OCI-LY1 (cell line): ENCODE data around the gene ABCC3.

Experiments
- H2AFZ ChIP-seq: fragments of 200-600 bp; sonication (generic), shearing (Covaris generic); 2 replicates; pipeline ENCODE4 v1.6.0; 2014; ENCODE audit warnings: antibody characterized with exemption, mild to moderate bottlenecking, low read length
- H3F3A ChIP-seq: fragments of 200-600 bp; sonication (generic), shearing (Covaris generic); 2 replicates; pipeline ENCODE4 v1.6.0; 2014; ENCODE audit warnings: mild to moderate bottlenecking, antibody characterized with exemption, low read length, moderate library complexity; ENCODE audit not compliant: insufficient read depth
- H3K27ac ChIP-seq: fragments of 200-600 bp; sonication (generic); 2 replicates; pipeline ENCODE4 v1.5.1; 2014; ENCODE audit warnings: low read length, mixed run types, mild to moderate bottlenecking, low read depth; ENCODE audit not compliant: poor library complexity, severe bottlenecking
- H3K27me3 ChIP-seq: fragments of 200-600 bp; sonication (generic); 2 replicates; pipeline ENCODE4 v1.6.0; 2014; ENCODE audit warnings: antibody characterized with exemption, mild to moderate bottlenecking, low read length, moderate library complexity; ENCODE audit not compliant: insufficient read depth
- H3K36me3 ChIP-seq: fragments of 200-600 bp; sonication (generic); 2 replicates; pipeline ENCODE4 v1.6.1; 2014; ENCODE audit warnings: mild to moderate bottlenecking, antibody characterized with exemption, low read length, moderate library complexity, mixed read lengths; ENCODE audit not compliant: insufficient read depth
- H3K4me1 ChIP-seq: fragments of 200-600 bp; sonication (generic); 2 replicates; pipeline ENCODE4 v1.5.1; 2014; ENCODE audit warnings: mild to moderate bottlenecking, low read length, moderate library complexity; ENCODE audit not compliant: insufficient read depth, severe bottlenecking
- H3K4me2 ChIP-seq: fragments of 200-600 bp; sonication (generic), shearing (Covaris generic); 2 replicates; pipeline ENCODE4 v1.6.1; 2014; ENCODE audit warnings: low read length
- H3K4me3 ChIP-seq: fragments of 200-600 bp; sonication (generic); 2 replicates; pipeline ENCODE4 v1.5.1; 2014; ENCODE audit warnings: low read length, low read depth, mild to moderate bottlenecking, mixed read lengths; ENCODE audit not compliant: poor library complexity, severe bottlenecking
- H3K79me2 ChIP-seq: fragments of 200-600 bp; shearing (Covaris generic); 2 replicates; pipeline ENCODE4 v1.6.1; 2016; ENCODE audit warnings: mixed run types, low read length, mixed read lengths; ENCODE audit not compliant: insufficient read depth
- H3K9ac ChIP-seq: fragments of 200-600 bp; sonication (generic), shearing (Covaris generic); 2 replicates; pipeline ENCODE4 v1.6.1; 2014; ENCODE audit warnings: mild to moderate bottlenecking, low read length, mixed read lengths
- H3K9me2 ChIP-seq: fragments of 200-600 bp; sonication (generic), shearing (Covaris generic); 2 replicates; pipeline ENCODE4 v1.6.1; 2014; ENCODE audit warnings: low read depth, mild to moderate bottlenecking, low read length, mixed read lengths
- H3K9me3 ChIP-seq: fragments of 200-600 bp; shearing (Covaris generic); 2 replicates; pipeline ENCODE4 v1.6.1; 2014; ENCODE audit warnings: low read length, mixed read lengths
- H4K20me1 ChIP-seq: fragments of 200-600 bp; sonication (generic), shearing (Covaris generic); 2 replicates; pipeline ENCODE4 v1.6.0; 2016; ENCODE audit warnings: mild to moderate bottlenecking, low read length; ENCODE audit not compliant: insufficient read depth
- EZH2 ChIP-seq: fragments of 200-600 bp; sonication (generic), shearing (Covaris generic); IDR thresholded peaks from 2 replicates; pipeline ENCODE4 v1.8.0; 2017; ENCODE audit warnings: borderline replicate concordance, mixed run types, mild to moderate bottlenecking, antibody characterized with exemption, low read length, moderate library complexity, mixed read lengths
- TF ChIP-seq, protein P1 (sequence below): fragments of 200-600 bp; sonication (generic), shearing (Covaris generic); IDR thresholded peaks from 2 replicates; pipeline ENCODE4 v1.5.1; 2017; ENCODE audit warnings: mild to moderate bottlenecking, antibody characterized with exemption, low read length, moderate library complexity, mixed read lengths

ABCC3 gene

GRCh38 chr17:50681263-50682200 lies 46.9 kb downstream of the ABCC3 start:
- no peak overlapping the region for H3K4me2 ChIP-seq

GRCh38 chr17:50682441-50682840 lies 47.8 kb downstream of the ABCC3 start:
- H2AFZ ChIP-seq = no peak overlapping the region
- H3K27ac ChIP-seq = no peak overlapping the region
- no peaks in the 10 kb centered on the region for H3K4me1 ChIP-seq
- H3K4me2 ChIP-seq = no peak overlapping the region
- H4K20me1 ChIP-seq = no peaks in the 10 kb centered on the region
- H3K36me3 ChIP-seq = no peaks in the 10 kb centered on the region
- no peak overlapping the region for H3K9ac ChIP-seq
- no peak overlapping the region for H3K4me3 ChIP-seq
- no peaks in the 10 kb centered on the region for H3F3A ChIP-seq
- no peaks in the 10 kb centered on the region for H3K79me2 ChIP-seq
- no peaks in the 10 kb centered on the region for H3K9me2 ChIP-seq
- H3K9me3 ChIP-seq = no peaks in the 10 kb centered on the region
- no peaks in the 10 kb centered on the region for H3K27me3 ChIP-seq
- TF ChIP-seq EZH2 = no peak
- TF ChIP-seq, protein P1, sequence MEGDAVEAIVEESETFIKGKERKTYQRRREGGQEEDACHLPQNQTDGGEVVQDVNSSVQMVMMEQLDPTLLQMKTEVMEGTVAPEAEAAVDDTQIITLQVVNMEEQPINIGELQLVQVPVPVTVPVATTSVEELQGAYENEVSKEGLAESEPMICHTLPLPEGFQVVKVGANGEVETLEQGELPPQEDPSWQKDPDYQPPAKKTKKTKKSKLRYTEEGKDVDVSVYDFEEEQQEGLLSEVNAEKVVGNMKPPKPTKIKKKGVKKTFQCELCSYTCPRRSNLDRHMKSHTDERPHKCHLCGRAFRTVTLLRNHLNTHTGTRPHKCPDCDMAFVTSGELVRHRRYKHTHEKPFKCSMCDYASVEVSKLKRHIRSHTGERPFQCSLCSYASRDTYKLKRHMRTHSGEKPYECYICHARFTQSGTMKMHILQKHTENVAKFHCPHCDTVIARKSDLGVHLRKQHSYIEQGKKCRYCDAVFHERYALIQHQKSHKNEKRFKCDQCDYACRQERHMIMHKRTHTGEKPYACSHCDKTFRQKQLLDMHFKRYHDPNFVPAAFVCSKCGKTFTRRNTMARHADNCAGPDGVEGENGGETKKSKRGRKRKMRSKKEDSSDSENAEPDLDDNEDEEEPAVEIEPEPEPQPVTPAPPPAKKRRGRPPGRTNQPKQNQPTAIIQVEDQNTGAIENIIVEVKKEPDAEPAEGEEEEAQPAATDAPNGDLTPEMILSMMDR = no peak

More at GRCh38 chr17:50681263-50682200, 46.9 kb downstream of the ABCC3 start:
- H3K9ac ChIP-seq = no peak overlapping the region
- H3K9me3 ChIP-seq = no peaks in the 10 kb centered on the region
- H3F3A ChIP-seq = no peaks in the 10 kb centered on the region
- H3K79me2 ChIP-seq = no peaks in the 10 kb centered on the region
- no peak overlapping the region for H3K4me3 ChIP-seq
- no peaks in the 10 kb centered on the region for H4K20me1 ChIP-seq
- H3K27ac ChIP-seq = no peak overlapping the region
- no peak overlapping the region for H2AFZ ChIP-seq
- no peaks in the 10 kb centered on the region for H3K27me3 ChIP-seq
- no peaks in the 10 kb centered on the region for H3K9me2 ChIP-seq
- no peaks in the 10 kb centered on the region for H3K4me1 ChIP-seq
- no peak for TF ChIP-seq EZH2
- TF ChIP-seq, protein P1 = no peak
- H3K36me3 ChIP-seq = no peaks in the 10 kb centered on the region

DNA sequence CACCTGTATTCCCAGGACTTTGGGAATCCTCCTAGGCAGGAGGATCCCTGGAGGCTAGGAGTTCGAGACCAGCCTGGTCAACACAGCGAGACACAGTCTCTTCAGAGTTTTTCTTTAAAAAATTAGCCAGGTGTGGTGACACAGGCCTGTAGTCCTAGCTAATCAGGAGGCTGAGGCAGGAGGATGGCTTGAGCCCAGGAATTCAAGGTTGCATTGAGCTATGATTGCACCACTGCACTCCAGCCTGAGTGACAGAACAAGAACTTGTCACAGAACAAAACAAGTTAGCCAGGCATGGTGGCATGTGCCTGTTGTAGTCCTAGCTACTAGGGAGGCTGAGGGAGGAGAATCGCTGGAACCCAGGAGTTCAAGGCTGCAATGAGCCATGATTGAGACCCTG lies 48.3 kb downstream of the ABCC3 start:
- TF ChIP-seq, protein P1 = no peak
- no peak for TF ChIP-seq EZH2
- no peaks in the 10 kb centered on the region for H3K4me1 ChIP-seq

More for the DNA sequence above, 48.3 kb downstream of the ABCC3 start:
- H3K4me3 ChIP-seq = no peak overlapping the region
- H3K79me2 ChIP-seq = no peaks in the 10 kb centered on the region
- no peak overlapping the region for H3K9ac ChIP-seq
- H3F3A ChIP-seq = no peaks in the 10 kb centered on the region
- no peaks in the 10 kb centered on the region for H3K27me3 ChIP-seq
- no peaks in the 10 kb centered on the region for H4K20me1 ChIP-seq
- no peaks in the 10 kb centered on the region for H3K36me3 ChIP-seq
- H3K4me2 ChIP-seq = no peak overlapping the region
- no peaks in the 10 kb centered on the region for H3K9me2 ChIP-seq
- no peak overlapping the region for H2AFZ ChIP-seq
- H3K27ac ChIP-seq = no peak overlapping the region
- no peaks in the 10 kb centered on the region for H3K9me3 ChIP-seq
